C4-2B (cell line): Measurements from ENCODE around the gene GPX3.

Experiments
- ZFX ChIP-seq: fragments of 450-650 bp; IDR thresholded peaks from 2 replicates; pipeline ENCODE4 v1.6.1; 2017
- TF ChIP-seq, protein P1 (sequence below): fragments of 450-650 bp; conservative IDR thresholded peaks from 2 replicates; pipeline ENCODE4 v1.5.1; 2017; ENCODE audit warnings: mild to moderate bottlenecking

- TF ChIP-seq, protein P1, sequence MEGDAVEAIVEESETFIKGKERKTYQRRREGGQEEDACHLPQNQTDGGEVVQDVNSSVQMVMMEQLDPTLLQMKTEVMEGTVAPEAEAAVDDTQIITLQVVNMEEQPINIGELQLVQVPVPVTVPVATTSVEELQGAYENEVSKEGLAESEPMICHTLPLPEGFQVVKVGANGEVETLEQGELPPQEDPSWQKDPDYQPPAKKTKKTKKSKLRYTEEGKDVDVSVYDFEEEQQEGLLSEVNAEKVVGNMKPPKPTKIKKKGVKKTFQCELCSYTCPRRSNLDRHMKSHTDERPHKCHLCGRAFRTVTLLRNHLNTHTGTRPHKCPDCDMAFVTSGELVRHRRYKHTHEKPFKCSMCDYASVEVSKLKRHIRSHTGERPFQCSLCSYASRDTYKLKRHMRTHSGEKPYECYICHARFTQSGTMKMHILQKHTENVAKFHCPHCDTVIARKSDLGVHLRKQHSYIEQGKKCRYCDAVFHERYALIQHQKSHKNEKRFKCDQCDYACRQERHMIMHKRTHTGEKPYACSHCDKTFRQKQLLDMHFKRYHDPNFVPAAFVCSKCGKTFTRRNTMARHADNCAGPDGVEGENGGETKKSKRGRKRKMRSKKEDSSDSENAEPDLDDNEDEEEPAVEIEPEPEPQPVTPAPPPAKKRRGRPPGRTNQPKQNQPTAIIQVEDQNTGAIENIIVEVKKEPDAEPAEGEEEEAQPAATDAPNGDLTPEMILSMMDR = no peak
- no peak for TF ChIP-seq ZFX
Observed at GRCh38 chr5:151072630-151073025, 52.2 kb downstream of the GPX3 start.
